ENCODE measurements around the gene HFM1. TPM values are rescaled to one million over a fixed set of nuclear protein-coding genes. Genes with fewer than 3 reads are reported as not detected.
"Not testable (repeated sequence)": the region's sequence is repeated elsewhere in the genome, so short reads cannot be mapped to it uniquely, and the experiment has no call there.

Gene HFM1
- total RNA-seq, 1 donor from 2014 or later: 0.79 TPM

- no peak for TF ChIP-seq CTCF (IDR thresholded peaks at IDR 0.05; ENCODE audit: insufficient read depth, low read length, poor library complexity, severe bottlenecking)
- Histone ChIP-seq H3K4me3 (ENCODE audit: low read depth, low read length) (no peak overlapping the region), H3K27me3 (ENCODE audit: control insufficient read depth, insufficient read depth, low read length) (no peaks in the 10 kb centered on the region), H3K36me3 (ENCODE audit: control insufficient read depth, insufficient read depth, low read length) (no peaks in the 10 kb centered on the region)
- DNase-seq (ENCODE audit: low read depth): no peak
These were observed 21.2 kb downstream of the HFM1 start for GRCh38 chr1:91383456-91383855.

GRCh38 chr1:91381844-91382243, 22.8 kb downstream of the HFM1 start:
- H3K4me3 ChIP-seq (ENCODE audit: low read depth, low read length): no peak overlapping the region
- H3K27me3 ChIP-seq (ENCODE audit: control insufficient read depth, insufficient read depth, low read length): no peaks in the 10 kb centered on the region
- no peak for DNase-seq (ENCODE audit: low read depth)
- TF ChIP-seq CTCF (IDR thresholded peaks at IDR 0.05; ENCODE audit: insufficient read depth, low read length, poor library complexity, severe bottlenecking): no peak
- no peaks in the 10 kb centered on the region for H3K36me3 ChIP-seq (ENCODE audit: control insufficient read depth, insufficient read depth, low read length)

- Histone ChIP-seq H3K36me3 (ENCODE audit: control insufficient read depth, insufficient read depth, low read length) (no peaks in the 10 kb centered on the region), H3K4me3 (ENCODE audit: low read depth, low read length) (no peak overlapping the region), H3K27me3 (ENCODE audit: control insufficient read depth, insufficient read depth, low read length) (no peaks in the 10 kb centered on the region)
- DNase-seq (ENCODE audit: low read depth): no peak
- TF ChIP-seq CTCF (IDR thresholded peaks at IDR 0.05; ENCODE audit: insufficient read depth, low read length, poor library complexity, severe bottlenecking): no peak
These were observed 30.6 kb downstream of the HFM1 start for GRCh38 chr1:91374086-91374485.

- not testable (repeated sequence) for H3K36me3 ChIP-seq (ENCODE audit: control insufficient read depth, insufficient read depth, low read length); DNase-seq (ENCODE audit: low read depth); H3K27me3 ChIP-seq (ENCODE audit: control insufficient read depth, insufficient read depth, low read length); H3K4me3 ChIP-seq (ENCODE audit: low read depth, low read length)
These were observed 32.4 kb downstream of the HFM1 start for GRCh38 chr1:91372230-91372629.

GRCh38 chr1:91349524-91349923, 55.1 kb downstream of the HFM1 start:
- H3K4me3 ChIP-seq (ENCODE audit: low read depth, low read length): no peak overlapping the region
- no peaks in the 10 kb centered on the region for H3K36me3 ChIP-seq (ENCODE audit: control insufficient read depth, insufficient read depth, low read length)
- H3K27me3 ChIP-seq (ENCODE audit: control insufficient read depth, insufficient read depth, low read length): no peaks in the 10 kb centered on the region
- no peak for DNase-seq (ENCODE audit: low read depth)
- TF ChIP-seq CTCF (IDR thresholded peaks at IDR 0.05; ENCODE audit: insufficient read depth, low read length, poor library complexity, severe bottlenecking): no peak

GRCh38 chr1:91346824-91347223, 57.8 kb downstream of the HFM1 start:
- Histone ChIP-seq H3K36me3 (ENCODE audit: control insufficient read depth, insufficient read depth, low read length) (no peaks in the 10 kb centered on the region), H3K4me3 (ENCODE audit: low read depth, low read length) (no peak overlapping the region), H3K27me3 (ENCODE audit: control insufficient read depth, insufficient read depth, low read length) (no peaks in the 10 kb centered on the region)
- no peak for DNase-seq (ENCODE audit: low read depth)
- TF ChIP-seq CTCF (IDR thresholded peaks at IDR 0.05; ENCODE audit: insufficient read depth, low read length, poor library complexity, severe bottlenecking): no peak
